CD4-positive, alpha-beta T cell treated with Interferon alpha-2 for 1 hour (primary cell): Measurements from ENCODE around the gene ST6GALNAC6.
"Not testable (repeated sequence)": the region's sequence is repeated elsewhere in the genome, so short reads cannot be mapped to it uniquely, and the experiment has no call there.

Experiments used
- DNase-seq, 2 donors: peaks; one replicate each; pipeline ENCODE4 v3.0.0-alpha.2; 2020 to 2022

ST6GALNAC6 gene

GRCh38 chr9:127871531-127871930, 27.9 kb downstream of the ST6GALNAC6 start:
- DNase-seq = no peak

- no peak for DNase-seq
Measured at GRCh38 chr9:127870887-127871286, 28.5 kb downstream of the ST6GALNAC6 start.

- DNase-seq = not testable (repeated sequence)
Measured at GRCh38 chr9:127870153-127870491, 29.3 kb downstream of the ST6GALNAC6 start.

- peak; percentile 82 to 83 for DNase-seq
Measured at GRCh38 chr9:127869310-127870152, 29.9 kb downstream of the ST6GALNAC6 start.

GRCh38 chr9:127868278-127868902, 31.0 kb downstream of the ST6GALNAC6 start:
- DNase-seq = no peak

GRCh38 chr9:127867356-127868277, 31.8 kb downstream of the ST6GALNAC6 start:
- DNase-seq = no peak

- peak in 1 of 2 donors; percentile 25 for DNase-seq
Measured at GRCh38 chr9:127866535-127866934, 32.9 kb downstream of the ST6GALNAC6 start.

- no peak for DNase-seq
Measured at GRCh38 chr9:127865645-127866464, 33.5 kb downstream of the ST6GALNAC6 start.

GRCh38 chr9:127863191-127863621, 36.2 kb downstream of the ST6GALNAC6 start:
- no peak for DNase-seq

- peak; percentile 60 to 72 for DNase-seq
Measured at GRCh38 chr9:127862075-127863011, 37.1 kb downstream of the ST6GALNAC6 start.

- DNase-seq = no peak
Measured at GRCh38 chr9:127860779-127861178, 38.6 kb downstream of the ST6GALNAC6 start.

GRCh38 chr9:127860260-127860659, 39.1 kb downstream of the ST6GALNAC6 start:
- DNase-seq = no peak

- DNase-seq = no peak
Measured at GRCh38 chr9:127858041-127858512, 41.3 kb downstream of the ST6GALNAC6 start.

- no peak for DNase-seq
Measured at GRCh38 chr9:127857278-127857677, 42.1 kb downstream of the ST6GALNAC6 start.

GRCh38 chr9:127856729-127857116, 42.7 kb downstream of the ST6GALNAC6 start:
- no peak for DNase-seq

- DNase-seq = no peak
Measured at GRCh38 chr9:127856094-127856728, 43.2 kb downstream of the ST6GALNAC6 start.

GRCh38 chr9:127855522-127855921, 43.9 kb downstream of the ST6GALNAC6 start:
- no peak for DNase-seq

- DNase-seq = no peak
Measured at GRCh38 chr9:127854960-127855359, 44.4 kb downstream of the ST6GALNAC6 start.

- no peak for DNase-seq
Measured at GRCh38 chr9:127854184-127854806, 45.1 kb downstream of the ST6GALNAC6 start, which contains the start of gene ENG. ENG (minus strand) TSS chr9:127854658; CDS start chr9:127854355, 303 bp downstream.
